ENCODE measurements around the gene PRR22.
"Not testable (repeated sequence)": the region's sequence is repeated elsewhere in the genome, so short reads cannot be mapped to it uniquely, and the experiment has no call there.

PRR22 gene

DNA sequence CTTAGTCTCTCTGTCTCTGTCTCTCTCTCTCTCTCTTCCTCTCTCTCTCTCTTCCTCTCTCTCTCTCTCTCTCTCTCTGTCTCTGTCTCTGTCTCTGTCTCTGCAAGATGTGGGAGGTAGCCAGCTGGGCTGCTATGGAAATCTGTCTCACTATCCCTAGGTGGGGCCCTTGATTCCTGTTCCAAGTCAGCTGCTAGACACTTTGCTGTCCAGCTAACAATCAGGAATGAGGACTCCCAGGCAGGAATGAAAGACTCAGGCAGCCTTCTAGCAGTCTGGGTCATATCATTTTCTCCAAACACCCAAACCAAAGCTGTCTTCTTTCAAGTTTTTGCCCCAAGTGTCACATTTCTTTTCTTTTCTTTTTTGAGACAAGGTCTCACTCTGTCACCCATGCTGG lies 40.9 kb downstream of the PRR22 start:
- DNase-seq, result no peak

- DNase-seq, result no peak
Observed at GRCh38 chr19:5742051-5742450, 42.5 kb downstream of the PRR22 start.

DNA sequence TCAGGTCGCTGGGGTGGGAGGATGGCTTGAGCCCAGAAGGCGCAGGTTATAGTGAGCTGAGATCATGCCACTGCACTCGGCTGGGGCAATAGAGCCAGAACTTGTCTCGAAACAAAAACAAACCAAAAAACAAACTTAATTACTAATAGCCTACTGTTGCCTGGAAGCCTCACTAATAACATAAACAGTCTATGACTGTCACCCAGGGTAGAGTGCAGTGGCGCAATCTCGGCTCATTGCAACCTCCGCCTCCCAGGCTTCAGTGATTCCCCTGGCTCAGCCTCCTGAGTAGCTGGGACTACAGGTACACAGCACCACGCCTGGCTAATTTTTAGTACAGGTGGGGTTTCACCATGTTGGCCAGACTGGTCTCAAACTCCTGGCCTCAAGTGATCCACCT lies 46.1 kb downstream of the PRR22 start:
- no peak for DNase-seq

DNA sequence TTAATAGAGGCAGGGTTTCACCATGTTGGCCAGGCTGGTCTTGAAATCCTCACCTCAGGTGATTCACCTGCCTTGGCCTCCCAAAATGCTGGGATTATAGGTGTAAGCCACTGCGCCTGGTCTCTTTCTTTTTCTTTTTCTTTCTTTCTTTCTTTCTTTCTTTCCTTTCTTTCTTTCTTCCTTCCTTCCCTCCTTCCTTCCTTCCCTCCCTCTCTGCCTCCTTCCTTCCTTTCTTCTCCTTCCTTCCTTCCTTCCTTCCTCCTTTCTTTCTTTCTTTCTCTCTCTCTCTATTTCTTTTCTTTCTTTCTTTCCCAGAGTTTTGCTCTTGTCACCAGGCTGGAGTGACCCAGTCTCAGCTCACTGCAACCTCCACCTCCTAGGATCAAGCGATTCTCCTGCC lies 51.4 kb downstream of the PRR22 start:
- not testable (repeated sequence) for DNase-seq

All from SIG-M5 (cell line).